Prostate gland (tissue), 2 donors: ENCODE measurements around the gene ENPP7.

ENCODE experiments used
- CTCF ChIP-seq, 4 experiments: fragments of 200-600 bp in 2 of 4; fragments of 450-650 bp in 2 of 4; sonication (generic) in 2 of 4; IDR thresholded peaks; 1 replicate in 3 of 4; 2 replicates in 1 of 4; pipeline ENCODE4 v1.5.1; 2016 to 2019; ENCODE audit warnings: antibody characterized with exemption in 4 of 4, mild to moderate bottlenecking in 2 of 4, moderate library complexity in 2 of 4
- POLR2A ChIP-seq: fragments of 450-650 bp; IDR thresholded peaks from one replicate; pipeline ENCODE4 v1.6.1; 2016; ENCODE audit warnings: antibody characterized with exemption, mild to moderate bottlenecking
- POLR2AphosphoS5 ChIP-seq: sonication (generic); formaldehyde crosslinking; IDR thresholded peaks from one replicate; pipeline ENCODE4 v1.6.1; 2017; ENCODE audit warnings: antibody characterized with exemption

DNA sequence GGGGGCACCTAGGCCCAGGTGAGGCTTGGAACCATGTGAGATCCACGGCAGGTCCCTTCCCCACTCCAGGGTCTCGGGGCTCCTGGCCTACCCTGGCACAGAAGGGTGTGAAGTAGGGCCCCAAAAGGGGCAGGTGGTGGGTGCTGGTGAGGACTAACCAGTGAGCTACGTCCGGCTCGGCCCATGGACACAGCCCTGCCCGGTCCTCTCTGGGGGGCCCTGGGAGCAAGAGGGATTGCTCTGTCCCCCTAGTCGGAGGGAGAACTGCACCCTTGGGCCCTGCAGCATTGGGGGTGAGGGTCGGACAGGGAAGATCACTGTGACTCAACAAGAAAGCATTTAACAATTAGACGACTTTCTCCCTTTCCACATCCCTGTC is 2.9 kb downstream of the ENPP7 start:
- no peak for TF ChIP-seq CTCF (IDR thresholded peaks at IDR 0.05)
- TF ChIP-seq POLR2A: no peak
- no peak for TF ChIP-seq POLR2AphosphoS5
